ENCODE results near the gene SUPT5H.

The SUPT5H gene

GRCh38 chr19:39409208-39410016, 36.0 kb upstream of the SUPT5H start:
- DNase-seq, result peak; percentile 77

DNA sequence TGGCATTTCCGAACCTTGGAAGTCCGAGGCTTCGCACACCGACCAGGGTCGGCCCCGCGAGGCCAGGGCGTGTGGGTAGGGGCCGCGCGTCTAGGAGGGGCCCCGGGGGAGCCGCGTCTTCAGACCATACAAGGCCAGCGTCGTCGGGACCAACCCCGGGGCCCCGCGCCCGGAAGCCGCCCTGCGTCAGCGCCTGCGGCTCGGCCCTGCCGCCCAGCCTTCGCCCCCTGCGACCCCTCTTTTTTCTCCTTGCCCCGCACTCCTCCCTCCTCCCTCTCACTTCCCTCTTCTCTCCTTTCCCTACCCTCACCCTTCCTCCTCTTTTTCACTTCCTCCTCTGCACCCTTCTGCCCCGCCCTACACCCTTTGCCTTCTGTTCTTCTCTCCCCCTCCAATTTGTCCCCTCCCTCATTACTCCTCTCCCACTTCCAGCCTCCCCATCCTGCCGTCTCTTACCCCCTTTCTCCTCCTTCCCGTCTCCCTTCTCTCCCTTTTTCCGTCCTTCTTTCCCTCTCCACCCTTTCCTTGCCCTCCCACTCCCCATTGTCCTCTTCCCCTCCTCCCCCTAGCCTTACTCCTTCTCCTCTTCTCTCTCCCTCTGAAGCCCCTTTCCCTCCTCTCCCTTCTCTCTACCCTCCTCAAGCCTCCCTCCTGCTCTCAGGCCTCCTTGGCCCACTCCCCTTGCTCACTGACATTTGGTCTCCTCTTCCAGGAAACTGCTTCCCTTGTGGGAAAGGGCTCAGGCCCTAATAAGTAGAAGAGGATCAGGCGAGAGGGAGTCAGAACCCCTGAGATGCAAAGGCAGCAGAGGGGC, 35.2 kb upstream of the SUPT5H start:
- peak; percentile 63 for DNase-seq

- DNase-seq, result no peak
Observed at GRCh38 chr19:39410831-39411080, 34.6 kb upstream of the SUPT5H start.

DNA sequence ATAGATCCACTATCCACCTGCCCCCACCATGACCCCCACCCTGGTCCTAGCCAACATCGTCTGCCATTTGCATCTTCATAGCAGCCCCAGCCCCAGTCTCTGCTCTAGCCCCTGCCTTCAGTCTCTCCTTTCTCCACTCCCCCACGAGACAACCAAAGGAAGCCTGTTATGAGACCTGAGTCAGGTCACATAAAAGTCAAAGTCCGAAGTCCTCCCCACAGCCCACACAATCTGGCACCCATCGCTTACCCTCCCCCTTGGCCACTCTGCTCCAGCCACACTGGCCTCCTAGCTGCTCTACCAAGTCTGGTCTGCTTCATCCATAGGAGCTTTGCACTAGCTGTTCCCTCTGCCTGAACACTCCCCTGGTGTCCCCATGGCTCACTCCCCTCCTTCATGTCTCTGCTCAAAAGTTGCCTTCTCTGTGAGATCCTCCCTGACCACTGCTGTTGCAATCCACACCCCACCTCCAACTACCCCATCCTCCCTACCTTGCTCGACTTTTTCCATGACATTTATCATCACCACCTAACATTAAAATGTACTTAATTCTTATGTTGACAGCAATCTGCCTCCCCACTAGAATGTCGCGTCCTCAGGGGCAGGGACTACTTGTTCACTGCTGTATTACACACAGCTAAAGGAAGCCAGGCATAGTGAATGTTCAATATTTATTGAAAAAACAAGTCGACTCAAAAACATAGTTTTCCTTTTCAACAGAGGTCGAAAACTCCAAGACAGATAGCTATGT, 34.1 kb upstream of the SUPT5H start:
- no peak for DNase-seq

- peak; percentile 93 for DNase-seq
Observed at GRCh38 chr19:39411832-39412099, 33.6 kb upstream of the SUPT5H start.

DNA sequence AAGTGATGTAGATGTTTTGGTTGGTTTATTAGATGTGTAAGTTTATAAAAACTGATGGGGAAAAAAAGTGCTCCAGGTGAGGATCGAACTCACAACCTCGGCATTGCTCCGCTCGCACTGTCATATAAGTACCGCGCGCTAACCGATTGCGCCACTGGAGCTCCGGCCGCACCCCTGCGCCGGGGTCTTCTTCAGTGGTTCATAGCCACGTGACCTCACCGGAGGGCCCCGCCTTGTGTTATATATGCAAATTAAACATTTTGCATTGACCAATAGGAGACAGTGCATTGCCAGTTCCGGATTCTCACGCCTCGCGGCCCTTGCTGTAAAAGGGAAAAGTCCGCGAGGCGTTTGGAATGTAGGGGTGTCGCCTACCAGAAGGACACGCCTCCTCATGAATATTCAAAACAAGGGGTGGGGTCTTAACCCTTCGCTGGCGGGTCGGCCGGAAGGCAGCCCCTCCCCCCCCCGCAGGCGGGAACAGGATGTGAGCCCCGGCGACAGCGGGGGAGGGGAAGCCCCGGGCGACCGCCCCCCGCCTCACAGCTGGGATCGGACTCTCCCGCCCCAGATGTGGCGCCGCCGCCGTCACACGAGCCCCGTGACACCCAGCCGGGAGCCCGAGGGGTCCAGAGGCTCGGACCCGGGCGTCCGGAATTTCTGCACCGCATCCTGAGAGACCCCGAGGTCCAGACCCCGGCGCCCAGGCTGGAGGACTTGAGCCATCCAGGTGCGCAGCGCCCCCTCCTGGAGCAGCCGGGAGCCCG, 33.1 kb upstream of the SUPT5H start, which contains the start of gene PLEKHG2:
PLEKHG2 (plus strand) TSS at position 570 of the 767 bp plus-strand sequence. CDS start 1,418 bp downstream, outside the sequence.
- peak; percentile 97 for DNase-seq

DNA sequence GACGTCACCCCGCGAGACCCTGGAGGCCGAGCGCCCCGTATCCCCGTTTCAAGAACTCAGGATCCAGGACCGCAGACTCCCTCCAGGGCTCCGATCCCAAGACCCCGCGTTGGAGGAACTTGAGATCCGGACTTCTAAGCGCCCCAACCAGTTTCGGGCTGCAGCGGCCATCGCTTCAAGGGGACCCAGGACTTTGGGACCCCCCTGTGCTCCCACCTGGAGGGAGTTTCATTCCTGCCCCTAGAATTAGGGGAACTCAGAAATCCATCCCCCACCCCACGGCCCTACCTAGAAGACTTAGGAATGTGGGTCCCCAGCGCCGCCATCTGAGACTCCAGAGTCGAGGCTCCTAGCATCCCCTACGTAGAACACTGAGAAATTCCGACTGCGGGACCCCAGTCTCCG, 32.5 kb upstream of the SUPT5H start:
- no peak for DNase-seq

- DNase-seq, result no peak
Observed at GRCh38 chr19:39413272-39413910, 32.0 kb upstream of the SUPT5H start.

DNA sequence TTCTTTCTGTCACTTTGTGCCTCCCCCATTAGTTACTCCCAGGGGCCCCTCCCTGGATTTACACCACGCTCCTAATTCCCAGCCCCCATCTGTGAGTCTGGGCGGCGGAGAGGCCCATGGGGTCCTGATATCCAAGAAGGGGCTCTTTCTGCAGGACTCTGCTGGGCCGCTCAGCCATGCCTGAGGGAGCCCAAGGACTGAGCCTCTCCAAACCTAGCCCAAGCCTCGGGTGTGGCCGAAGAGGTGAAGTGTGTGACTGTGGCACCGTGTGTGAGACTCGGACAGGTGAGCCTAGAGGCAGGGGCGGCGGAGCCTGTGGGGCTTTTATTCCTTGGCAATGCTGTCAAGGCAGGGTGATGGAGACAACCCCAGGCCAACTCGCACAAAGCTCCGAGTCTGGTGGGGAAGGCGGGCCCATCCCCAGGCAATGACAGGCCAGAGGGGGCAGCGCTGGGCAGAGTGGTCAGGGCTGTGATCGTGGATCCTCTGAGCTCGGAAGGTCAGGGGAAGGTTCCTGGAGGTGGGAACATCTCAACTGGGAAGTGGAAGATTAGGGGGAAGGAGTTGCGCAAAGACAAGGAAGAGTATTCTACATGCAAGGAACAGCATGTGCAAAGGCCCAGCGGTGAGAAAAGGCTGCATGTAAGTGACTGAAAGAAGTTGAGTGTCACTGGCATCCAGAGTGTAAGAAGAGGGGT, 31.3 kb upstream of the SUPT5H start:
- DNase-seq, result no peak

GRCh38 chr19:39415111-39416046, 30.0 kb upstream of the SUPT5H start:
- no peak for DNase-seq

DNA sequence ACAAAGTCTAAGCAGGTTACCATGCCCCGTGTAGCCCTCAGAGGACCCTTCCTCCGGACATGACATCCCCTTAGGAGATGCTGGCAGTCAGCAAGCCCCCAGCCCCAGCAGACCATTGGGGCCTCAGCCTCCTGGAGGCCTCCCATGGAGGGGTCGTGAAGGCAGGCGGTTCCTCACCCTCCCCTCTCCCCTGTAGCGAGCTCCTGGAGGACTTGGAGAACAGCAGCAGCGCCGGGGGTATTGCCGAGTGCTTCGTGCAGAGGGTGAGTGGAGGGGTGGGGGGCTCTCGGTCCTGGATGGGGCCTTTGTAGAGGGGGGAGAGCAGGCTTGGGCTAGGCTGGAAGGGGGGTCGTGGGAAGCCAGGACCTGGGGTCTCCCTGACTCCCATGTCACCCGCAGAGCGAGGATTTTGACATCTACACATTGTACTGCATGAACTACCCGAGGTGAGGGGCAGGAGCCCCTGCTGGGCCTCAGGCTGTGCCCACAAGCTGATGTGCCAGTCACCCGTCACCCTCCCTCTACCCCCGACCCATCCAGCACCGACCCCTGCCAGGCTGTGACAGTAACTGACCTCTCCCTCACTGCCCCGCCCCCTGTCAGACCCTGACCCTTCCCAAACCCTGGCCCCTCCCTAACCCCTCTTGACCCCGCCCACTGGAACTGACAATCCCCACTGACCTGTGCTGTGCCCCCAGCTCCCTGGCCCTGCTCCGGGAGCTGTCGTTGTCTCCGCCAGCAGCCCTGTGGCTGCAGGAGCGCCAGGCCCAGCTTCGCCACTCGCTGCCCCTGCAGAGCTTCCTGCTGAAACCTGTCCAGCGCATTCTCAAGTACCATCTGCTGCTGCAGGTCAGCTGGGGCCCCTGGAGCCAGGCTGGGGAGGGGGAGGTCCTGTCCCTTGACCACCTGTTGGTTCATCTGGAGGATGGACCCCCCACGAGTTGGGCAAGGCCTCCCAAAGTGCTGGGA, 28.9 kb upstream of the SUPT5H start:
- no peak for DNase-seq

DNA sequence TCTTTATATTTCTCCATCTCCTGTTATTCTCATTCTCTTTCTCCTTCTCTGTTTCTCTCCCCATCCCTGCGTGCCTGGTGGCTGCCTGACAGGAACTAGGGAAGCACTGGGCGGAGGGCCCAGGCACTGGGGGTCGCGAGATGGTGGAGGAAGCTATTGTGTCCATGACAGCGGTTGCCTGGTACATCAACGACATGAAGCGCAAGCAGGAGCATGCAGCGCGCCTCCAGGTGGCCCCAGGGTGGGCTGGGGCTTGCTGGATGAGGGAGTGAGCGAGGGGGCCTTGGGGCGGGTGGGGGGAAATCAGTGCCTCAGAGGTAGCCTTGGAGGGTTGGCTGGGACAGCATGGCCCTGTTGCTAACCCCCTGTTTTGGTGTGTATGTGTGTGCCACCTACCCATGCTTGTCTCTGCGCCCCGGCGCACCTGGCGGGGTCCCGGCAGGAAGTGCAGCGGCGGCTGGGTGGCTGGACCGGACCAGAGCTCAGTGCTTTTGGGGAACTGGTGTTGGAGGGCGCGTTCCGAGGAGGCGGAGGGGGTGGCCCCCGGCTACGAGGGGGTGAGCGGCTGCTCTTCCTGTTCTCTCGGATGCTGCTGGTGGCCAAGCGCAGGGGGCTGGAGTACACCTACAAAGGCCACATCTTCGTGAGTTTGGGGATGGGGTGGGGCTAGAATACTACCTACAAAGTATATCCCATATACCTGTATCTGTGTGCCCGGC, 27.8 kb upstream of the SUPT5H start:
- DNase-seq, result no peak

GRCh38 chr19:39419003-39419402, 26.4 kb upstream of the SUPT5H start:
- no peak for DNase-seq

DNA sequence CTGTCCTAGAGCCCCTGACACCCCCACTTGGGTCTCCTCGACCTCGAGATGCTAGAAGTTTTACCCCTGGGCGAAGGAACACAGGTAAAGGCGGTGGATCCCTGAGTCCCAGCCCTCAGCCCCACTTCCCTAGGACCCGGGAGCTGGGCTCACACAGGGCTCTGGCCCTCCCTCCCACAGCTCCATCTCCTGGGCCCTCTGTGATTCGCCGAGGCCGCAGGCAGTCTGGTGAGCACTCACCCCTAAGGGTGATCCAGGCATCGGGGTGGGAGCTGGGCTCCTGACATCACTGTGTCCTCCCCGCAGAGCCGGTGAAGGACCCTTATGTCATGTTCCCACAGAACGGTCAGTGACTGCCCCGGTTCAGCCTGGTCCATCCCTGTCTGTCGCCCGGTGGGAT, 24.6 kb upstream of the SUPT5H start:
- no peak for DNase-seq

DNA sequence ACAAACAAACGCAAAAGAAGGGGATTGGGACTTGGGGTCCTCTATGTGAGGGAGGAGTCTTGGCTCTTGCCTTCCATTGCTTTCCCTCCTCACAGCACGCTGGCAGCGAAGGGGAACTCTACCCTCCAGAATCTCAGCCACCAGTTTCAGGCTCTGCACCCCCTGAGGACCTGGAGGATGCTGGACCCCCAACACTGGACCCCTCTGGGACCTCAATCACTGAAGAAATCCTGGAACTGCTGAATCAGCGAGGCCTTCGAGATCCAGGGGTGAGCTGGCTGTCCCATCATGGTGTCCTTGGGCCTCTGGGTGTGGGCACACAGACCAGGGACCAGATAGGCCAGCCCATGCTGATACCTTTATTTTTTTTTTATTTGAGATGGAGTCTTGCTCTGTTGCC, 23.4 kb upstream of the SUPT5H start:
- no peak for DNase-seq

DNA sequence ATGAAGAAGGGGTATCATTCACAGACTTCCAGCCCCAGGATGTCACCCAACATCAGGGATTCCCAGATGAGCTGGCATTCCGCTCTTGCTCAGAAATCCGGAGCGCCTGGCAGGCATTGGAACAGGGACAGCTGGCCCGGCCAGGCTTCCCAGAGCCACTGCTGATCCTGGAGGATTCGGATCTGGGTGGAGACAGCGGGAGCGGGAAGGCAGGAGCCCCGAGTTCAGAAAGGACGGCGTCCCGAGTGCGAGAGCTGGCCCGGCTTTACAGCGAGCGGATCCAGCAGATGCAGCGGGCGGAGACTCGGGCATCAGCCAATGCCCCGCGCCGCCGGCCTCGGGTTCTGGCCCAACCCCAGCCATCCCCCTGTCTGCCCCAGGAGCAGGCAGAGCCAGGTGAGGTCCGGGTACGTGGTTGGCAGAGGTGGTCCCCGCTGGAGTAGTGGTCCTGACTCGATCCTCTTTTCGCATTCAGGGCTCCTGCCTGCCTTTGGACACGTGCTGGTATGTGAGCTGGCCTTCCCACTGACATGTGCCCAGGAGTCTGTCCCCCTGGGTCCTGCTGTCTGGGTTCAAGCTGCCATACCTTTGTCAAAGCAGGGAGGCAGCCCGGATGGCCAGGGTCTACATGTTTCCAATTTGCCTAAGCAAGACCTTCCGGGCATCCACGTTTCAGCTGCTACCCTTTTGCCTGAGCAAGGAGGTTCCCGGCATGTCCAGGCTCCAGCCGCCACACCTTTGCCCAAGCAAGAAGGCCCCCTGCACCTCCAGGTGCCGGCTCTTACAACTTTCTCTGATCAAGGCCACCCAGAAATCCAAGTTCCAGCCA, 21.9 kb upstream of the SUPT5H start:
- DNase-seq, result no peak

- DNase-seq, result no peak
Observed at GRCh38 chr19:39424934-39425333, 20.4 kb upstream of the SUPT5H start.

DNA sequence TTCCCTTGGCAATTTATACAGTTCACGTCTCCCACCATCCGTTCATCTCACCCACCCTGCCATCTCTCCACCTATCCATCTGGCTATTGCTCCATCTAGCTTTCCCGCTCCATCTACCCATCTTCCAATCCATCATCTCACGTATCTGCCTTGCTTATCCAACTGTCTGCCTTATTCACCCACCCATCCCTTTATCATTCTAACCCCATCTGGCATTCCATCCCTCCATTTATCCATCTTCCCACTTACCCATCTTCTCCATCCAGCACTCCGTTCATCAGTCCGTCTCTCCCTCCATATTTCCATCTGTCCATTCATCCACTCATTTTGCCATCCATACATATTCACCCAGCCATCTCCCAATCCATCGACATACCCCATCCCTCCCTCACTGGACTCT, 19.6 kb upstream of the SUPT5H start:
- DNase-seq, result no peak
